OCI-LY7 (cell line): ENCODE data around the gene RHOT2. TPM values are rescaled to one million over a fixed set of nuclear protein-coding genes. Genes with fewer than 3 reads are reported as not detected.

Source experiments
- BruUV-seq: library from RNA; stranded (reverse); fragments of 400-500 nt; replicated peaks from 2 replicates; lab custom pipeline; 2021; lab: Mats Ljungman, UMichigan
- CTCF ChIA-PET: fragments of 300-600 bp; sonication (Branson Sonifier 250); formaldehyde crosslinking; loops from one replicate; lab custom pipeline; 2022; ENCODE audit warnings: antibody characterized with exemption; ENCODE audit not compliant: unreplicated experiment; lab: Charles Lee
- POLR2A ChIA-PET: fragments of 300-600 bp; sonication (Branson Sonifier 250); formaldehyde crosslinking; loops from one replicate; lab custom pipeline; 2022; ENCODE audit warnings: antibody characterized with exemption; lab: Charles Lee
- DNase-seq: peaks from one replicate; pipeline ENCODE4 v3.0.0-alpha.2; 2015; ENCODE audit warnings: low spot score
- H2AFZ ChIP-seq: fragments of 200-600 bp; sonication (generic), shearing (Covaris generic); 2 replicates; pipeline ENCODE4 v1.6.1; 2014; ENCODE audit warnings: mild to moderate bottlenecking, antibody characterized with exemption, low read length, moderate library complexity
- H3K27ac ChIP-seq: fragments of 200-600 bp; sonication (generic); 2 replicates; pipeline ENCODE4 v1.5.1; 2014; ENCODE audit warnings: mixed run types, low read depth, mild to moderate bottlenecking, moderate library complexity, low read length, inconsistent platforms; ENCODE audit not compliant: poor library complexity, severe bottlenecking
- H3K36me3 ChIP-seq: fragments of 200-600 bp; sonication (generic); 2 replicates; pipeline ENCODE4 v1.6.1; 2014; ENCODE audit warnings: mild to moderate bottlenecking, antibody characterized with exemption, low read length, moderate library complexity, mixed read lengths; ENCODE audit not compliant: insufficient read depth
- H3K4me1 ChIP-seq: fragments of 200-600 bp; sonication (generic); 2 replicates; pipeline ENCODE4 v1.5.1; 2014; ENCODE audit warnings: mild to moderate bottlenecking, low read length; ENCODE audit not compliant: insufficient read depth, poor library complexity, severe bottlenecking
- H3K4me2 ChIP-seq: fragments of 200-600 bp; sonication (generic); 2 replicates; pipeline ENCODE4 v1.6.1; 2014; ENCODE audit warnings: mild to moderate bottlenecking, low read length
- H3K4me3 ChIP-seq: fragments of 200-600 bp; sonication (generic); 2 replicates; pipeline ENCODE4 v1.5.1; 2014; ENCODE audit warnings: mild to moderate bottlenecking, low read depth, low read length; ENCODE audit not compliant: poor library complexity, severe bottlenecking
- H3K79me2 ChIP-seq: fragments of 200-600 bp; sonication (generic); 2 replicates; pipeline ENCODE4 v1.6.1; 2016; ENCODE audit warnings: low read depth, mild to moderate bottlenecking, low read length, moderate library complexity, mixed read lengths; ENCODE audit not compliant: insufficient read depth
- H3K9me2 ChIP-seq: fragments of 200-600 bp; sonication (generic); 2 replicates; pipeline ENCODE4 v1.6.1; 2016; ENCODE audit warnings: mild to moderate bottlenecking, low read length, mixed read lengths; ENCODE audit not compliant: insufficient read depth
- H3K9me3 ChIP-seq: fragments of 200-600 bp; sonication (generic); 2 replicates; pipeline ENCODE4 v1.6.1; 2014; ENCODE audit warnings: mild to moderate bottlenecking, mixed run types, low read length, mixed read lengths
- H4K20me1 ChIP-seq: fragments of 200-600 bp; sonication (generic); 2 replicates; pipeline ENCODE4 v1.6.1; 2014; ENCODE audit warnings: mild to moderate bottlenecking, antibody characterized with exemption, low read length, moderate library complexity, mixed read lengths; ENCODE audit not compliant: insufficient read depth
- CTCF ChIP-seq: fragments of 200-600 bp; sonication (generic); conservative IDR thresholded peaks from 2 replicates; pipeline ENCODE4 v1.5.1; 2014; ENCODE audit warnings: mild to moderate bottlenecking, antibody characterized with exemption, low read length, moderate library complexity, mixed read lengths
- EZH2phosphoT487 ChIP-seq: fragments of 200-600 bp; sonication (generic); IDR thresholded peaks from 2 replicates; pipeline ENCODE4 v1.6.1; 2018; ENCODE audit warnings: low read depth, borderline replicate concordance, mild to moderate bottlenecking, mixed run types, antibody characterized with exemption, low read length, moderate library complexity, mixed read lengths
- intact Hi-C: fragments of 100-400 bp; cut with micrococcal nuclease; formaldehyde crosslinking; loops from one replicate; pipeline ENCODE4 v1.10.0; 2022; ENCODE audit not compliant: unreplicated experiment
- total RNA-seq, 2 experiments: library from RNA; depleted of rRNA in 1 of 2; stranded (reverse); fragments of >200 nt in 1 of 2; shearing (Covaris generic) in 1 of 2; gene quantifications; 2 replicates each; pipeline ENCODE4 v1.2.3, GENCODE V29; 2014 to 2022

RHOT2 gene
- total RNA-seq, 2 experiments from 2014 or later: 133 to 136 TPM

DNA sequence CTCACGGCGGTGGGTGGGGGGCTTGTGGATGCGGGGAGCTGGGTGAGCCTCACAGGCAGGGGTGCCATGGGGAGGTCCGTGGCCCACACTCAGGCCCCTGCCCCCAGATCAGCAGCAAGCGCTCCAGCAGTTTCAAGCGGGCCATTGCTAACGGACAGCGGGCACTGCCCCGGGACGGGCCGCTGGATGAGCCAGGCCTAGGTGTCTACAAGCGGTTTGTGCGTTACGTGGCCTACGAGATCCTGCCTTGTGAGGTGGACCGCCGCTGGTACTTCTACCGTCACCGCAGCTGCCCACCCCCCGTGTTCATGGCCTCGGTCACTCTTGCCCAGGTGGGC lies 8.6 kb downstream of the RHOT2 start:
- intact Hi-C loops: no loop called here
- POLR2A ChIA-PET: no interaction called here

GRCh38 chr16:676913-677312 lies 9.0 kb downstream of the RHOT2 start:
- H3K9me3 ChIP-seq: no peaks in the 10 kb centered on the region
- intact Hi-C loops: no loop called here
- DNase-seq: no peak
- H2AFZ ChIP-seq: no peak overlapping the region
- no peaks in the 10 kb centered on the region for H3K9me2 ChIP-seq
- no TSS peak for BruUV-seq
- POLR2A ChIA-PET: no interaction called here
- no peak overlapping the region for H3K4me2 ChIP-seq
- TF ChIP-seq EZH2phosphoT487 (no peak), CTCF (no peak)
- peaks cover 32% of the 10 kb centered on the region for H3K36me3 ChIP-seq
- CTCF ChIA-PET: no interaction called here
- peaks cover 14% of the 10 kb centered on the region; the same call in 1 of the 2 replicates for H3K79me2 ChIP-seq
- no peak overlapping the region for H3K27ac ChIP-seq
- H4K20me1 ChIP-seq: peaks cover 5% of the 10 kb centered on the region; the same call in 1 of the 2 replicates
- no peak overlapping the region for H3K4me3 ChIP-seq
- H3K4me1 ChIP-seq: peaks cover 22% of the 10 kb centered on the region

More for the DNA sequence above, 8.6 kb downstream of the RHOT2 start:
- Histone ChIP-seq H3K9me3 (no peaks in the 10 kb centered on the region), H3K27ac (no peak overlapping the region), H3K4me3 (no peak overlapping the region), H3K4me2 (no peak overlapping the region), H3K79me2 (peaks cover 11% of the 10 kb centered on the region; the same call in 1 of the 2 replicates), H2AFZ (no peak overlapping the region), H4K20me1 (peaks cover 5% of the 10 kb centered on the region; the same call in 1 of the 2 replicates), H3K9me2 (no peaks in the 10 kb centered on the region), H3K4me1 (peaks cover 19% of the 10 kb centered on the region), H3K36me3 (peaks cover 31% of the 10 kb centered on the region)
- CTCF ChIA-PET: no interaction called here
- BruUV-seq: no TSS peak
- TF ChIP-seq CTCF (no peak), EZH2phosphoT487 (no peak)
- DNase-seq: no peak

DNA sequence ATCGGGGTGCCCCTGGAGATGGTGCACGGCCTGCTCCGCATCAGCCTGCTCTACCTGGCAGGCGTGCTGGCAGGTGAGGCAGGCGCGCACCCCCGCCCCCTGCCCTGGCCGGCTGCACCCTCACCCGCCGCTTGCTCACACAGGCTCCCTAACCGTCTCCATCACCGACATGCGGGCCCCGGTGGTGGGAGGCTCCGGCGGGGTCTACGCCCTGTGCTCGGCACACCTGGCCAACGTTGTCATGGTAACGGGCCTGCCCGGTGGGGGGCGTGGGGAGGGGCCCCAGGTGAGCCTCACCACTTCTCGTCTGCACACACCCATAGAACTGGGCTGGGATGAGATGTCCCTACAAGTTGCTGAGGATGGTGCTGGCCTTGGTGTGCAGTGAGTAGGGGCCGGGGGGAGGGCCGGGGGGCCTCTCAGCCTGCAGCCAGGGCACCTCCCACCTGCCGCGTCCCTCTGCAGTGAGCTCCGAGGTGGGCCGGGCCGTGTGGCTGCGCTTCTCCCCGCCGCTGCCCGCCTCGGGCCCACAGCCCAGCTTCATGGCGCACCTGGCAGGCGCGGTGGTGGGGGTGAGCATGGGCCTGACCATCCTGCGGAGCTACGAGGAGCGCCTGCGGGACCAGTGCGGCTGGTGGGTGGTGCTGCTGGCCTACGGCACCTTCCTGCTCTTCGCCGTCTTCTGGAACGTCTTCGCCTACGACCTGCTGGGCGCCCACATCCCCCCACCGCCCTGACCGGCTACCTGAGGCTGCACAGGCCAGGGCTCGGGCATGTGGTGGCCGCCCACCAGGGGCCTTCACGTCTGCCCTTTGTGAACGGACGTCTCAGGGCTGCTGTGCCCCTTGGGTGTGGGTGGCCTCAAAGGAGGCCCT lies 9.6 kb downstream of the RHOT2 start:
- no peak overlapping the region for H3K27ac ChIP-seq
- POLR2A ChIA-PET: no interaction called here
- H3K4me1 ChIP-seq: peaks cover 24% of the 10 kb centered on the region
- no peak for DNase-seq
- no peak overlapping the region for H3K4me3 ChIP-seq
- intact Hi-C loops: no loop called here
- CTCF ChIA-PET: no interaction called here
- H3K79me2 ChIP-seq: peaks cover 17% of the 10 kb centered on the region; the same call in 1 of the 2 replicates
- no peak overlapping the region for H2AFZ ChIP-seq
- no peaks in the 10 kb centered on the region for H3K9me3 ChIP-seq
- H4K20me1 ChIP-seq: peaks cover 5% of the 10 kb centered on the region; the same call in 1 of the 2 replicates
- BruUV-seq: no TSS peak
- TF ChIP-seq EZH2phosphoT487 (no peak), CTCF (no peak)
- no peak overlapping the region for H3K4me2 ChIP-seq
- no peaks in the 10 kb centered on the region for H3K9me2 ChIP-seq
- peaks cover 32% of the 10 kb centered on the region for H3K36me3 ChIP-seq
